Measurements from ENCODE around the gene DSE. TPM values are rescaled to one million over a fixed set of nuclear protein-coding genes. Genes with fewer than 3 reads are reported as not detected.

DSE gene
- total RNA-seq, 4 donors from 2014 or later: 3.8 to 16.7 (median 9.2) TPM

DNA sequence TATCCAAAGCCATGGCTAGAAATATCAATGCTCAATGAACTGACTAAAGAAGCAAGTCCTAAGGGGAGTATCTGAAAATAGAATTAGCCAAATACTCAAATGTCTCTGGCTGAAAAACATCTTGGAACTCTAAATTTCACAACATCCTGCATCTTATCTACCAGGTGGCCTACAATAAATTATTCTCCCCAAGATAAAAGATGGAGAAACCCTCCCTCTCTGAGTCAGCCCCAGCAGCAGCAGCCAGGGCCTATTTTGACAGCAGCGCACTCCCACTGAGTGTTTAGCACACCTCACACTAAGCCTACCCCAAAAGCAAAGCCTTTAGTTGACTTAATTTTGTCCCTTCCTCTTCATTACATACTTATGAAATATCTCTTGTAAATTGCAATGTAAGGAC, 96.3 kb downstream of the DSE start:
- in situ Hi-C loops (cut with MboI; ENCODE audit: low pct_ligation_motif_present in 1 of 4, low pct_unique_long_range_greater_than_20kb in 1 of 4, low sequenced_read_pairs in 3 of 4): no loop called here
- no peaks in the 10 kb centered on the region for H3K36me3 ChIP-seq
- H3K9me3 ChIP-seq: no peaks in the 10 kb centered on the region
- intact Hi-C loops (cut with DNase I; ENCODE audit: low total_unique reads): no loop called here
- WGBS, 2 donors (ENCODE audit: low coverage in 1 of 2): 80 to 100% methylated on average over 1 of the region's 1 CpG
- no peak overlapping the region for H3K4me3 ChIP-seq
- no peak overlapping the region for H3K27ac ChIP-seq
- no peak for TF ChIP-seq POLR2A (IDR thresholded peaks at IDR 0.05)
- no peak for TF ChIP-seq POLR2AphosphoS5 (IDR thresholded peaks at IDR 0.05)
- TF ChIP-seq, protein P1, sequence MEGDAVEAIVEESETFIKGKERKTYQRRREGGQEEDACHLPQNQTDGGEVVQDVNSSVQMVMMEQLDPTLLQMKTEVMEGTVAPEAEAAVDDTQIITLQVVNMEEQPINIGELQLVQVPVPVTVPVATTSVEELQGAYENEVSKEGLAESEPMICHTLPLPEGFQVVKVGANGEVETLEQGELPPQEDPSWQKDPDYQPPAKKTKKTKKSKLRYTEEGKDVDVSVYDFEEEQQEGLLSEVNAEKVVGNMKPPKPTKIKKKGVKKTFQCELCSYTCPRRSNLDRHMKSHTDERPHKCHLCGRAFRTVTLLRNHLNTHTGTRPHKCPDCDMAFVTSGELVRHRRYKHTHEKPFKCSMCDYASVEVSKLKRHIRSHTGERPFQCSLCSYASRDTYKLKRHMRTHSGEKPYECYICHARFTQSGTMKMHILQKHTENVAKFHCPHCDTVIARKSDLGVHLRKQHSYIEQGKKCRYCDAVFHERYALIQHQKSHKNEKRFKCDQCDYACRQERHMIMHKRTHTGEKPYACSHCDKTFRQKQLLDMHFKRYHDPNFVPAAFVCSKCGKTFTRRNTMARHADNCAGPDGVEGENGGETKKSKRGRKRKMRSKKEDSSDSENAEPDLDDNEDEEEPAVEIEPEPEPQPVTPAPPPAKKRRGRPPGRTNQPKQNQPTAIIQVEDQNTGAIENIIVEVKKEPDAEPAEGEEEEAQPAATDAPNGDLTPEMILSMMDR (IDR thresholded peaks at IDR 0.05): no peak
- no peak for TF ChIP-seq EP300 (IDR thresholded peaks at IDR 0.05; ENCODE audit: low read depth)
- no peak for DNase-seq
- peaks cover 0 to 8% (median 1%) of the 10 kb centered on the region in 4 donors for H3K4me1 ChIP-seq
- H3K27me3 ChIP-seq: peaks cover 33% of the 10 kb centered on the region

DNA sequence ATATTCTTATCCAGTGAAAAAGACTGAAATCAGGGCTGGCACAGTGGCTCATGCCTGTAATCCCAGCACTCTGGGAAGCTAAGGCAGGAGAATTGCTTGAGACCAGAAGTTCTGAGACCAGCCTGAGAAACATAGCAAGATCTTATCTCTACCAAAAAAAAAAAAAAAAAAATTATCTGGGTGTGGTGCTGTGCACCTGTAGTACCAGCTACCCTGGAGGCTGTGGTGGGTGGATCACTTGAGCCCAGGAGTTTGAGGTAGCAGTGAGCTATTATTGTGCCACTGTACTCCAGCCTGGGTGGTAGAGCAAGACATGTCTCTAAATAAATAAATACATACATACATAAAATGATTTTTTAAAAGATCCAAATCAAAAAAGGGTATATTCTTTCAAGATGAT, 96.8 kb downstream of the DSE start:
- Histone ChIP-seq H3K27ac (no peak overlapping the region), H3K4me3 (no peak overlapping the region), H3K9me3 (no peaks in the 10 kb centered on the region), H3K27me3 (peaks cover 28% of the 10 kb centered on the region), H3K4me1 (peaks cover 0 to 4% (median 0%) of the 10 kb centered on the region in 4 donors), H3K36me3 (no peaks in the 10 kb centered on the region)
- DNase-seq: no peak
- TF ChIP-seq POLR2AphosphoS5 (IDR thresholded peaks at IDR 0.05): no peak
- TF ChIP-seq, protein P1 (IDR thresholded peaks at IDR 0.05): no peak
- no peak for TF ChIP-seq POLR2A (IDR thresholded peaks at IDR 0.05)
- TF ChIP-seq EP300 (IDR thresholded peaks at IDR 0.05; ENCODE audit: low read depth): no peak
- intact Hi-C loops (cut with DNase I; ENCODE audit: low total_unique reads) (no loop called here), in situ Hi-C loops (cut with MboI; ENCODE audit: low pct_ligation_motif_present in 1 of 4, low pct_unique_long_range_greater_than_20kb in 1 of 4, low sequenced_read_pairs in 3 of 4) (no loop called here)

DNA sequence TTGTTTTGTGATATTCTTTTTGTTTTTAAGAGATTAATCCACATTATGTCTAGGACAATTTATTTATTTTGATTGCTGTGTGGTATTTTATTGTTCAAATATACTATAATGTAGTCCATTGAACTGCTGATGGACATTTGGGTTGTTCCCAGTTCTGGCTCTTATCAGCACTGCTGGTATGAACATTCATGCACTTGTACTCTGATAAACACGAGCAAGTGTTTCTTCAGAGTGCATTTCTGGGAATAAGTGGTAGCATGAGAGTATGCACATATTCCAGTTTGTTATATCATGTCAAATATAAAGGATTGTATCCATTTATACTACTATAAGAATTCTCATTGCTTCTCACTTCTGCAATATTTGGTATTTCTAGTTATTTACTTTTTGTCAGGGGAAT, 97.5 kb downstream of the DSE start:
- Histone ChIP-seq H3K4me3 (no peak overlapping the region), H3K9me3 (no peaks in the 10 kb centered on the region), H3K36me3 (no peaks in the 10 kb centered on the region), H3K4me1 (no peaks in the 10 kb centered on the region), H3K27ac (no peak overlapping the region), H3K27me3 (peaks cover 21% of the 10 kb centered on the region)
- no peak for TF ChIP-seq POLR2A (IDR thresholded peaks at IDR 0.05)
- TF ChIP-seq, protein P1 (IDR thresholded peaks at IDR 0.05): no peak
- no peak for TF ChIP-seq POLR2AphosphoS5 (IDR thresholded peaks at IDR 0.05)
- TF ChIP-seq EP300 (IDR thresholded peaks at IDR 0.05; ENCODE audit: low read depth): no peak
- in situ Hi-C loops (cut with MboI; ENCODE audit: low pct_ligation_motif_present in 1 of 4, low pct_unique_long_range_greater_than_20kb in 1 of 4, low sequenced_read_pairs in 3 of 4) (no loop called here), intact Hi-C loops (cut with DNase I; ENCODE audit: low total_unique reads) (no loop called here)
- WGBS, 2 donors (ENCODE audit: low coverage in 1 of 2): 93 to 100% methylated on average over 1 of the region's 1 CpG
- no peak for DNase-seq

DNA sequence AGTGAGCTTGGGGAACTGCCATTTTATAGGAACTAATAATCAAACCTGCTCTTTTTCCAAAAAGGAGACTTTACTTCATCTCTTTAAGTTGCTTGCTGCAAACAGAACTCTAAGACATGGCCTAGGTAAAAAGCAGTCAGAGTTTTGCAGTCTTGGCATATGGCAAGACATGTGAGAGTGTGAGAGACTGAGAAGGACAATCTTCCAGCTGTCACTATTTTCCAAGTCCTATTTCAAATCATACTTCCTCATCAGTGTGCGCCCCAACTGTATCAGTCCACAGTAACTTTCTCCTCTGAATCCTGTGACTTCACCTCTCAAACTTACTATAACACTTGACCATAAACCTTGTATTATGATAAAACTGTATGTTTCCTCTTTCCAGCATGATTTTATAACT, 100.8 kb downstream of the DSE start:
- WGBS, 2 donors (ENCODE audit: low coverage in 1 of 2): 63 to 88% methylated on average over 1 of the region's 1 CpG
- TF ChIP-seq, protein P1 (IDR thresholded peaks at IDR 0.05): no peak
- Histone ChIP-seq H3K4me3 (no peak overlapping the region), H3K36me3 (no peaks in the 10 kb centered on the region), H3K27me3 (no peaks in the 10 kb centered on the region), H3K27ac (no peak overlapping the region), H3K4me1 (peaks cover 0 to 6% (median 0%) of the 10 kb centered on the region in 4 donors), H3K9me3 (no peaks in the 10 kb centered on the region)
- in situ Hi-C loops (cut with MboI; ENCODE audit: low pct_ligation_motif_present in 1 of 4, low pct_unique_long_range_greater_than_20kb in 1 of 4, low sequenced_read_pairs in 3 of 4): no loop called here
- intact Hi-C loops (cut with DNase I; ENCODE audit: low total_unique reads): no loop called here
- DNase-seq: no peak
